Esophagus muscularis mucosa (tissue), 4 donors: ENCODE data around the gene BTBD9. TPM values are rescaled to one million over a fixed set of nuclear protein-coding genes. Genes with fewer than 3 reads are reported as not detected.

Experiments used
- DNase-seq: peaks from one replicate; pipeline ENCODE4 v3.0.0-alpha.2; 2017; ENCODE audit errors: extremely low spot score
- H3K27ac ChIP-seq, 4 donors: fragments of 200-600 bp; sonication (generic); replicated peaks in 1 of 4; 1 replicate in 3 of 4; 2 replicates in 1 of 4; pipeline ENCODE4 v1.5.1; 2016 to 2019; ENCODE audit warnings: mild to moderate bottlenecking in 1 of 4
- H3K27me3 ChIP-seq, 4 donors: fragments of 200-600 bp; sonication (generic); one replicate each; pipeline versions ENCODE4 v1.5.1 to v1.6.0; 2016 to 2019
- H3K36me3 ChIP-seq, 4 donors: fragments of 200-600 bp; sonication (generic); one replicate each; pipeline ENCODE4 v1.5.1; 2016 to 2019
- H3K4me1 ChIP-seq, 4 donors: fragments of 200-600 bp; sonication (generic); one replicate each; pipeline ENCODE4 v1.5.1; 2016 to 2019
- H3K4me3 ChIP-seq, 4 donors: fragments of 200-600 bp; sonication (generic); 1 replicate in 2 of 4; 2 replicates in 2 of 4; pipeline ENCODE4 v1.5.1; 2016 to 2019; ENCODE audit warnings: mild to moderate bottlenecking in 4 of 4, moderate library complexity in 1 of 4
- H3K9me3 ChIP-seq, 4 donors: fragments of 200-600 bp; sonication (generic); 1 replicate in 3 of 4; 2 replicates in 1 of 4; pipeline ENCODE4 v1.5.1; 2016 to 2019
- EP300 ChIP-seq: sonication (generic); formaldehyde crosslinking; IDR thresholded peaks from one replicate; pipeline ENCODE4 v1.6.1; 2017; ENCODE audit warnings: antibody characterized with exemption
- POLR2A ChIP-seq: fragments of 450-650 bp; IDR thresholded peaks from one replicate; pipeline ENCODE4 v1.6.1; 2017; ENCODE audit warnings: antibody characterized with exemption, moderate library complexity, mild to moderate bottlenecking, low read depth
- POLR2AphosphoS5 ChIP-seq, 2 donors: sonication (generic); formaldehyde crosslinking; IDR thresholded peaks; one replicate each; pipeline ENCODE4 v1.6.1; 2017; ENCODE audit warnings: antibody characterized with exemption in 2 of 2
- WGBS: methylation state at CpG from one replicate; pipeline ENCODE4 v1.1.5; 2018; 5-methylcytosine and 5-hydroxymethylcytosine counted together
- intact Hi-C: fragments of 100-400 bp; cut with DNase I; formaldehyde crosslinking; loops from one replicate; pipeline ENCODE4 v1.15.1; 2023
- total RNA-seq, 4 donors: library from RNA; depleted of rRNA; stranded (reverse); fragments of >200 nt; gene quantifications; one replicate each; pipeline versions ENCODE4 v1.1.0 to v1.2.1, GENCODE V29; 2016
- TF ChIP-seq, protein P1 (sequence below), 3 experiments: fragments of 200-600 bp in 2 of 3; fragments of 450-650 bp in 1 of 3; sonication (generic) in 2 of 3; IDR thresholded peaks; one replicate each; pipeline ENCODE4 v1.5.1; 2017 to 2019; ENCODE audit warnings: antibody characterized with exemption in 3 of 3, mild to moderate bottlenecking in 2 of 3, moderate library complexity in 1 of 3

The BTBD9 gene
- total RNA-seq, 4 donors from 2014 or later = 9.4 to 14.1 (median 11.2) TPM

DNA sequence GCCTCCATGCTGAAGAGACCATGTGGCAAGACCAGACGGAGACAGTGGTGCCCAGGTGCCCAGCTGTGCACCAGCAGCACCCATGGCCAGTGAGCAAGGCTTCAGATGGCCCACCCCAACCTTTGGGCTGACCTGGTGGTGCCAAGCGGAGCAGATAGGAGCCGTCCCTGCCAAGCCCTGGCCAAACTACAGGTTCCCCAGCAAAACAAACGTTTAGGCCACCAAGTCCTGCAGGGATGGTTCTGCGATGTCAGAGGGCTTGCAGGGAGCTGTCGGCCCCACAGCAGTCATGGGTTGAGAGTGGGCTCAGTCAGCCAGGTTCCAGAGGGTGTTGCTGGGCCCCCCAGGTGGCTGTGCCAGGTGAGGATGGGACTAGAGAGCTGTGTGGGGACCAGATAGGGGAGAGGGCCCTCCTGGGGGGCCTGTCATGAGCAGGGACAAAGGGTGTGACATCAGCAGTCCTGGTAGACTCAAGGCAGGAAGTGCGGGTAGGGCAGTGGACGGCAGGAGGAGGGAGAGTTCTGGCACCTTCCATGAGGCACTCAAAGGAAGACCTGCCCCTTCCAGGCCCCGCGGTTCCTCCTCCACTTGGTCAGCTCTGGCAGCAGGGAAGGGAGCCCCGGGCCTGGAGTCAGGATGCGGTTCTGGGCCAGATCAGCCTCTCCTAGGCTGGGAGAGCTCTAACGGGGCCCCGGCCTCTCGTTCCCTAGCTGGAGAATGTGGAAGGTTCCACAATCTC is 477.8 kb downstream of the BTBD9 start:
- Histone ChIP-seq H3K27me3 (no peaks in the 10 kb centered on the region), H3K4me3 (no peak overlapping the region), H3K9me3 (no peaks in the 10 kb centered on the region), H3K4me1 (peaks cover 0 to 7% (median 3%) of the 10 kb centered on the region in 4 donors), H3K36me3 (peaks cover 0 to 6% (median 2%) of the 10 kb centered on the region in 4 donors), H3K27ac (no peak overlapping the region)
- 93% methylated on average over 3 of the region's 15 CpGs for WGBS
- TF ChIP-seq, protein P1, sequence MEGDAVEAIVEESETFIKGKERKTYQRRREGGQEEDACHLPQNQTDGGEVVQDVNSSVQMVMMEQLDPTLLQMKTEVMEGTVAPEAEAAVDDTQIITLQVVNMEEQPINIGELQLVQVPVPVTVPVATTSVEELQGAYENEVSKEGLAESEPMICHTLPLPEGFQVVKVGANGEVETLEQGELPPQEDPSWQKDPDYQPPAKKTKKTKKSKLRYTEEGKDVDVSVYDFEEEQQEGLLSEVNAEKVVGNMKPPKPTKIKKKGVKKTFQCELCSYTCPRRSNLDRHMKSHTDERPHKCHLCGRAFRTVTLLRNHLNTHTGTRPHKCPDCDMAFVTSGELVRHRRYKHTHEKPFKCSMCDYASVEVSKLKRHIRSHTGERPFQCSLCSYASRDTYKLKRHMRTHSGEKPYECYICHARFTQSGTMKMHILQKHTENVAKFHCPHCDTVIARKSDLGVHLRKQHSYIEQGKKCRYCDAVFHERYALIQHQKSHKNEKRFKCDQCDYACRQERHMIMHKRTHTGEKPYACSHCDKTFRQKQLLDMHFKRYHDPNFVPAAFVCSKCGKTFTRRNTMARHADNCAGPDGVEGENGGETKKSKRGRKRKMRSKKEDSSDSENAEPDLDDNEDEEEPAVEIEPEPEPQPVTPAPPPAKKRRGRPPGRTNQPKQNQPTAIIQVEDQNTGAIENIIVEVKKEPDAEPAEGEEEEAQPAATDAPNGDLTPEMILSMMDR (IDR thresholded peaks at IDR 0.05) = no peak
- TF ChIP-seq POLR2AphosphoS5 (IDR thresholded peaks at IDR 0.05) (no peak), EP300 (no peak), POLR2A (no peak)
- DNase-seq = no peak
- intact Hi-C loops = no loop called here

DNA sequence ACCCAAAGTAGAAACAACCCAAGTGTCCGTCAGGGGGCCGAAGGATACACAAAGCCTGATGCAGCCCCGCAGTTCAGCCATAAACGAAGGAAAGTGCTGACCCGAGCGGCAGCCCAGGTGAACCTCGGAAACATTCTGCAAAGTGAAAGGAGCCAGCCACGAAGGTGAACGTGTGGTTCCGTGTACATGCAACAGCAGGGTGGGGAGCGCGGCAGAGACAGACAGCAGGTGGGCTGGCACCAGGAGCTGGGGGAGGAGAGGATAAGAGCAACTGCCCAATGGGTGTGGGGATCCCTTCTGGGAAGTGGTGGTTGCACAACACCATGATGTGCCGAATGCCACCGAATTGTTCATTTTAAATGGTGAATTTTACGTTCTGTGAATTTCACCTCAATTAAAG is 478.4 kb downstream of the BTBD9 start:
- DNase-seq = no peak
- H3K4me1 ChIP-seq = peaks cover 0 to 7% (median 3%) of the 10 kb centered on the region in 4 donors
- 95% methylated on average over 15 of the region's 15 CpGs for WGBS
- no peak overlapping the region for H3K4me3 ChIP-seq
- H3K27ac ChIP-seq = no peak overlapping the region
- TF ChIP-seq, protein P1 (IDR thresholded peaks at IDR 0.05) = no peak
- TF ChIP-seq EP300 (no peak), POLR2A (no peak), POLR2AphosphoS5 (IDR thresholded peaks at IDR 0.05) (no peak)
- H3K36me3 ChIP-seq = peaks cover 0 to 6% (median 2%) of the 10 kb centered on the region in 4 donors
- no peaks in the 10 kb centered on the region for H3K27me3 ChIP-seq
- intact Hi-C loops = no loop called here
- H3K9me3 ChIP-seq = no peaks in the 10 kb centered on the region

DNA sequence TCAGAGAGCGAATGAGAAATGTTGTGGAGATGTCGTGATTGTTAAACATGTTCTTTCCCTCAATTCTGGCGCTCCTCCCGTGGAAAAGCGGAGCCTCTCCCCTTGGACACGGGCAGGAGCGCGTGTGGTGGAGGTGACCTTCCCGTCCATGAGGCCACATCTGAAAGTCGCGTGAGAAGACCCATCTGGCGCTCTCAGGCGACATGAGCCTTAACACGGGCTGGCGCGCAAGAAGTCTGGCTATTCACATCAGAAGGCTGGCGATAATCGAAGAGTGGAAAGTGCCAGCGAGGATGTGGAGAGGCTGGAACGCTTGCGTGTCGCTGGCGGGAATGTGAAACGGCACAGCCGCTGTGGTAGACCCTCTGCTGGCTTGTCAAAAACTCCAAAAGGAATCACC is 478.9 kb downstream of the BTBD9 start:
- intact Hi-C loops = no loop called here
- H3K27me3 ChIP-seq = no peaks in the 10 kb centered on the region
- DNase-seq = no peak
- H3K9me3 ChIP-seq = no peaks in the 10 kb centered on the region
- H3K27ac ChIP-seq = no peak overlapping the region
- H3K4me3 ChIP-seq = no peak overlapping the region
- no peak for TF ChIP-seq POLR2AphosphoS5 (IDR thresholded peaks at IDR 0.05)
- no peak for TF ChIP-seq EP300
- no peak for TF ChIP-seq POLR2A
- TF ChIP-seq, protein P1 (IDR thresholded peaks at IDR 0.05) = no peak
- peaks cover 0 to 7% (median 3%) of the 10 kb centered on the region in 4 donors for H3K4me1 ChIP-seq
- peaks cover 0 to 6% (median 2%) of the 10 kb centered on the region in 4 donors for H3K36me3 ChIP-seq
- WGBS = 97% methylated on average over 25 of the region's 25 CpGs

DNA sequence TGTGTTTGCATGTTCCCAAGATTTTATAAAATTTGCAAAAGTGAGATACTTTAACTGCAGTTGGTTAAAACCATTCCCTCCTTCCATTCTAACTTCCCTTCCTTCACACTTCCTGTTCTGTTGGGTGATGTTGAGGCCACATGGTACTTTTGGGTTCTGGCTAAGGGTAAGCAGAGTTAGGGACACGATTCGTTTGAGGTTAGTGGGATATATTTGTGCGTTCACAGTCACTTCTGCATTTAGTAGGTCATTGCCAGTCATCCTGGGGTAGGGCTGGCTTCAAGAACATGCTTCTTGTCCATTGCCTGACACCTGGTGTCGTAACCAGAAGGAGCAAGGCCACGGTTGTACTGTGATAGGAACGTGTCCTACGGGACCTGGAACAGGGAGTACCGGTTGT is 480.1 kb downstream of the BTBD9 start:
- Histone ChIP-seq H3K4me1 (peaks cover 0 to 7% (median 0%) of the 10 kb centered on the region in 4 donors), H3K36me3 (peaks cover 0 to 16% (median 6%) of the 10 kb centered on the region in 4 donors), H3K4me3 (no peak overlapping the region), H3K27me3 (no peaks in the 10 kb centered on the region), H3K9me3 (no peaks in the 10 kb centered on the region), H3K27ac (no peak overlapping the region)
- WGBS = 88% methylated on average over 8 of the region's 8 CpGs
- no peak for TF ChIP-seq POLR2AphosphoS5 (IDR thresholded peaks at IDR 0.05)
- no peak for TF ChIP-seq EP300
- intact Hi-C loops = no loop called here
- DNase-seq = no peak

DNA sequence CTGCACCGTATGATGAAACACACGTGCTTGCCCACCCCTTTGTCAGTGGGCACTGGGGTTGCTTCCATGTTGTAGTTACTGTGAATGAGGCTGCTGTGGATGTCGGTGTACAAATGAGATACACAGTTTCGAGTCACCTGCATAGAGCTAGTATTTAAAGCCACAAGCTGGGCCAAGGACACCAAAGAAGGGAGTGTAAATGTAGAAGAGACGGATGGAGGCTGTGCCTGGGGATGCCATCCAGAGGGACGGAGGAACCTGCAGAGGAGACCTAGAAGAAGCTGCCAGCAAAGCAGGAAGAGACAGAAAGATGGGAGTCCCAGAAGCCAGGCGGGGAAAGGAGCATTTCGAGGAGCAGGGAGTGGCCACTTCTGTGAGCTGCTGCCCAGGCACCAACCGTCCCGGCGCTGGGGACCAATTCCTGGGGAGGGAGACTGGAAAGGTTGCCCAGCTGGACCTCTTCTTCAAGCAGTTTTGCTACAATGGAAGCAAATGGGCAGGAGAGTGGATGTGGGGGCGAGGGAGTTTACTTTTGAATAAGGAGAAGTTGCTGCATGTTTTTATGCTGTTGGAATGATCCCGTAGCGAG is 480.9 kb downstream of the BTBD9 start:
- intact Hi-C loops = no loop called here
- Histone ChIP-seq H3K9me3 (no peaks in the 10 kb centered on the region), H3K4me1 (peaks cover 0 to 5% (median 0%) of the 10 kb centered on the region in 4 donors), H3K27me3 (no peaks in the 10 kb centered on the region), H3K4me3 (no peak overlapping the region), H3K36me3 (peaks cover 0 to 21% (median 7%) of the 10 kb centered on the region in 4 donors), H3K27ac (no peak overlapping the region)
- no peak for DNase-seq
- 96% methylated on average over 14 of the region's 14 CpGs for WGBS
- TF ChIP-seq POLR2A (no peak), POLR2AphosphoS5 (IDR thresholded peaks at IDR 0.05) (no peak), EP300 (no peak)
- TF ChIP-seq, protein P1 (IDR thresholded peaks at IDR 0.05) = no peak
